Fibroblast of pulmonary artery (primary cell): ENCODE data around the gene PDE4D.
A peak's percentile ranks its signal among the peaks of the same experiment; 100 is the strongest.
"Not testable (repeated sequence)": the region's sequence is repeated elsewhere in the genome, so short reads cannot be mapped to it uniquely, and the experiment has no call there.

Experiments used
- DNase-seq: peaks from one replicate; pipeline ENCODE4 v3.0.0-alpha.2; 2010; ENCODE audit warnings: low read depth
- H3K4me3 ChIP-seq: replicated peaks from 2 replicates; pipeline ENCODE4 v1.5.1; 2011; ENCODE audit warnings: low read depth, mild to moderate bottlenecking, control low read depth, low read length, moderate library complexity
- CTCF ChIP-seq: IDR thresholded peaks from 2 replicates; pipeline ENCODE4 v1.5.1; 2011; ENCODE audit warnings: mild to moderate bottlenecking, control low read depth, low read length, inconsistent platforms; ENCODE audit errors: missing control alignments

PDE4D gene

DNA sequence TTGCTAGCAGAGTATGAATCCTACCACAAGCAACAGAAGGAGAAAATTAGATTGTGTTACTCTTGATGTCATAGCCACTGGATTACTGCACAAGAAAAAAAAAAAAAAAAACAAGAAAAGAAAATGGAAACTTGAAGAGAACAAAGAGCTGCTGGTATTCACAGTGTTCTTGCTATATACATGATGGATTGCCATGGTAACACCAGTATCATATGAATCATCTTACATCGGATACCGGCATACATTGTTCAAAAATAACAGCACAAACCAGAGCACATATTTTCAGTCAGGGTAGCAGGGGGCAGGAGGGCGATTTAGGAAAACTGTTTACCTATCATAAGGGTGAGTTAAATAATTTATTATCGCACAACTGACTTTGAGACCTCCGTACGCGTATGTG is 472.9 kb downstream of the PDE4D start:
- TF ChIP-seq CTCF = no peak
- DNase-seq = no peak
- H3K4me3 ChIP-seq = no peak overlapping the region

- TF ChIP-seq CTCF = no peak
- DNase-seq = no peak
- no peak overlapping the region for H3K4me3 ChIP-seq
Observed at GRCh38 chr5:59418808-59419207, 474.7 kb downstream of the PDE4D start.

GRCh38 chr5:59416451-59416850 is 477.1 kb downstream of the PDE4D start:
- DNase-seq = peak; percentile 43
- H3K4me3 ChIP-seq = no peak overlapping the region
- TF ChIP-seq CTCF = no peak

GRCh38 chr5:59416026-59416425 is 477.5 kb downstream of the PDE4D start:
- DNase-seq = no peak
- no peak for TF ChIP-seq CTCF
- H3K4me3 ChIP-seq = no peak overlapping the region

- no peak for DNase-seq
- no peak for TF ChIP-seq CTCF
- H3K4me3 ChIP-seq = no peak overlapping the region
Observed at GRCh38 chr5:59412428-59412827, 481.1 kb downstream of the PDE4D start.

DNA sequence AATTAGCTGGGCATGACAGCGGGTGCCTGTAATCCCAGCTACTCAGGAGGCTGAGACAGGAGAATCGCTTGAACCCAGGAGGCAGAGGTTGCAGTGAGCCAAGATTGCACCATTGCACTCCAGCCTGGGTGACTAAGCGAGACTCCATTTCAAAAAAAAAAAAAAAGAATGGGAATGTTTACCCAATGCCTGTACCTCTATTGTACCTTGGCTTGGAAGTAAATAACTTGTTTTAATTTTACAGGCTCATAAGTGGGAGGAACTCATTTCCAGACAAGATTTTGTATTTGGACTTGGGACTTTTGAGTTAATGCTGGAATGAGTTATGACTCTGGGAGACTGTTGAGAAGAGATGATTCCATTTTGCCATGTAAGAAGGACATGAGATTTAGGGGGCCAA is 484.5 kb downstream of the PDE4D start:
- H3K4me3 ChIP-seq, DNase-seq: not testable (repeated sequence)

GRCh38 chr5:59407967-59408366 is 485.6 kb downstream of the PDE4D start:
- no peak for DNase-seq
- H3K4me3 ChIP-seq = no peak overlapping the region
- TF ChIP-seq CTCF = no peak

DNA sequence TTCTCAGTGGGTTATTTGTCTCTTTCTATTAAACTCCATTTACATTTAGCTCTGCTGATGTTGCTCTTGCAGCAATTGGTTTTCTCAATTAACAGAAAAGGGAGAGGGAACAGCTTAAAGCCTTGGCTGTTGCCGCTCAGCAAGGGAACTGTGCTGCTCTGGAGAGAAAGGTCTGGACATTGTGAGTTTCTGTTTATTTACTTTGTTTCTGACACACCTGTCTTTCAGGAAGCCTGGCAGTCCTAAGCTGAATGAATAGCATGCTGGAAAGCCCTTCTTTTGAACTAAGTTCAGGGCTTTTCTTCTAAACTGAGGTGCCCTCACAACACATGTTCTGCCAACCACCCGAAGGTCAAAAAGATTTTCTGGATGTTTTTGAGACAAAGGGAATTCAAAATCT is 491.9 kb downstream of the PDE4D start:
- no peak overlapping the region for H3K4me3 ChIP-seq
- no peak for DNase-seq
- no peak for TF ChIP-seq CTCF

DNA sequence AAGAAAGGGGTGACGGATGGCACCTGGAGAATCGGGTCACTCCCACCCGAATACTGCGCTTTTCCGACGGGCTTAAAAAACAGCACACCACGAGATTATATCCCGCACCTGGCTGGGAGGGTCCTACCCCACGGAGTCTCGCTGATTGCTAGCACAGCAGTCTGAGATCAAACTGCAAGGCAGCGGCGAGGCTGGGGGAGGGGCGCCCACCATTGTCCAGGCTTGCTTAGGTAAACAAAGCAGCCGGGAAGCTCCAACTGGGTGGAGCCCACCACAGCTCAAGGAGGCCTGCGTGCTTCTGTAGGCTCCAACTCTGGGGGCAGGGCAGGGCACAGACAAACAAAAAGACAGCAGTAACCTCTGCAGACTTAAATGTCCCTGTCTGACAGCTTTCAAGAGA is 498.6 kb downstream of the PDE4D start:
- not testable (repeated sequence) for DNase-seq, H3K4me3 ChIP-seq
